ENCODE measurements around the gene CLSTN2.

DNA sequence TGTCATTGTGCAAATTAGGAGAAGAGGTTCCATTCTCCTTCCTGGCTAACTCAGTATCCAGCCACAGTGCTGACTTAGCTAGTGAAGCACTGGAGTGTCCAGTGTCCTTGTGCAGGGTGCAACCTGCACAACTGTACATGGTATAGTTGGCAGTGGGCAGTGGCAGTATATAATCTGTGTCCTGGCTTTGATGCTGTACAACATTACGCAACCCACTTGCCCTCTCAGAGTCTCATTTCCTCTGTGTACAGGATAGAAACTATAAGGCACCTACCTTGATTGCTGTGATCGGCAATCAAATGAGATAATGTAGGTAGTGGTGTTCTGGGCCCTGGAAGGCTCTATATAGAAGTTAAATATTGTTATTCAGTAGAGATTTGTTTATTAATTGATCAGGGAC is 333.6 kb downstream of the CLSTN2 start:
- TF ChIP-seq, protein P1, sequence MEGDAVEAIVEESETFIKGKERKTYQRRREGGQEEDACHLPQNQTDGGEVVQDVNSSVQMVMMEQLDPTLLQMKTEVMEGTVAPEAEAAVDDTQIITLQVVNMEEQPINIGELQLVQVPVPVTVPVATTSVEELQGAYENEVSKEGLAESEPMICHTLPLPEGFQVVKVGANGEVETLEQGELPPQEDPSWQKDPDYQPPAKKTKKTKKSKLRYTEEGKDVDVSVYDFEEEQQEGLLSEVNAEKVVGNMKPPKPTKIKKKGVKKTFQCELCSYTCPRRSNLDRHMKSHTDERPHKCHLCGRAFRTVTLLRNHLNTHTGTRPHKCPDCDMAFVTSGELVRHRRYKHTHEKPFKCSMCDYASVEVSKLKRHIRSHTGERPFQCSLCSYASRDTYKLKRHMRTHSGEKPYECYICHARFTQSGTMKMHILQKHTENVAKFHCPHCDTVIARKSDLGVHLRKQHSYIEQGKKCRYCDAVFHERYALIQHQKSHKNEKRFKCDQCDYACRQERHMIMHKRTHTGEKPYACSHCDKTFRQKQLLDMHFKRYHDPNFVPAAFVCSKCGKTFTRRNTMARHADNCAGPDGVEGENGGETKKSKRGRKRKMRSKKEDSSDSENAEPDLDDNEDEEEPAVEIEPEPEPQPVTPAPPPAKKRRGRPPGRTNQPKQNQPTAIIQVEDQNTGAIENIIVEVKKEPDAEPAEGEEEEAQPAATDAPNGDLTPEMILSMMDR (IDR thresholded peaks at IDR 0.05) = no peak
- TF ChIP-seq POLR2A (IDR thresholded peaks at IDR 0.05) = no peak

Measured in prostate gland (tissue), 2 donors.